ENCODE results near the gene CPA5.

Gene CPA5

GRCh38 chr7:130344271-130344866 is at the start of gene CPA5:
Gene CPA5, plus strand, starts transcription at chr7:130344816. Its CDS starts 1,670 bp downstream, at chr7:130346486.
- DNase-seq: no peak

GRCh38 chr7:130296221-130296951 is 48.2 kb upstream of the CPA5 start:
- no peak for DNase-seq

- no peak for DNase-seq
Observed at GRCh38 chr7:130297628-130298543, 46.7 kb upstream of the CPA5 start.

- DNase-seq: no peak
Observed at GRCh38 chr7:130298544-130299326, 45.9 kb upstream of the CPA5 start.

- no peak for DNase-seq
Observed at GRCh38 chr7:130299866-130300265, 44.8 kb upstream of the CPA5 start.

GRCh38 chr7:130301501-130302020 is 43.1 kb upstream of the CPA5 start:
- DNase-seq: no peak

- DNase-seq: no peak
Observed at GRCh38 chr7:130302649-130303048, 42.0 kb upstream of the CPA5 start.

- no peak for DNase-seq
Observed at GRCh38 chr7:130303127-130303526, 41.5 kb upstream of the CPA5 start.

- DNase-seq: no peak
Observed at GRCh38 chr7:130303551-130303950, 41.1 kb upstream of the CPA5 start.

- DNase-seq: no peak
Observed at GRCh38 chr7:130303982-130304381, 40.6 kb upstream of the CPA5 start.

GRCh38 chr7:130304878-130305277 is 39.7 kb upstream of the CPA5 start:
- no peak for DNase-seq

- no peak for DNase-seq
Observed at GRCh38 chr7:130305433-130306042, 39.1 kb upstream of the CPA5 start.

- no peak for DNase-seq
Observed at GRCh38 chr7:130309986-130310385, 34.6 kb upstream of the CPA5 start.

GRCh38 chr7:130314305-130314704 is 30.3 kb upstream of the CPA5 start:
- DNase-seq: no peak

GRCh38 chr7:130319541-130319940 is 25.1 kb upstream of the CPA5 start:
- no peak for DNase-seq

- peak; percentile 12 for DNase-seq
Observed at GRCh38 chr7:130321542-130322229, 22.9 kb upstream of the CPA5 start.

GRCh38 chr7:130322615-130323014 is 22.0 kb upstream of the CPA5 start:
- DNase-seq: no peak

GRCh38 chr7:130324306-130324943 is 20.2 kb upstream of the CPA5 start:
- no peak for DNase-seq

- no peak for DNase-seq
Observed at GRCh38 chr7:130329681-130330080, 14.9 kb upstream of the CPA5 start.

- DNase-seq: no peak
Observed at GRCh38 chr7:130332259-130333053, 12.2 kb upstream of the CPA5 start.

Measured in stimulated activated CD4-positive, alpha-beta T cell treated with anti-CD3 and anti-CD28 coated beads, Interleukin-1b, Interleukin-23, amount 100 ng/mL, for 48 hours (primary cell).